ENCODE results near the gene IL17RA.
A peak's percentile ranks its signal among the peaks of the same experiment; 100 is the strongest.
"Not testable (repeated sequence)": the region's sequence is repeated elsewhere in the genome, so short reads cannot be mapped to it uniquely, and the experiment has no call there.

Gene IL17RA
- total RNA-seq, result 112 to 125 reads per million in 2 donors

- DNase-seq, result peak; percentile 80
Observed at GRCh38 chr22:17084554-17085276, at the start of gene IL17RA. Gene IL17RA, plus strand, starts transcription at chr22:17085000. Its CDS starts 92 bp downstream, at chr22:17085092.

GRCh38 chr22:17035246-17035645, 49.6 kb upstream of the IL17RA start:
- no peak for DNase-seq

- not testable (repeated sequence) for DNase-seq
Observed at GRCh38 chr22:17035976-17036841, 48.6 kb upstream of the IL17RA start.

- DNase-seq, result not testable (repeated sequence)
Observed at GRCh38 chr22:17036842-17037711, 47.7 kb upstream of the IL17RA start.

GRCh38 chr22:17043521-17043920, 41.3 kb upstream of the IL17RA start:
- DNase-seq, result no peak

GRCh38 chr22:17046566-17047348, 38.0 kb upstream of the IL17RA start:
- no peak for DNase-seq

GRCh38 chr22:17047656-17048055, 37.1 kb upstream of the IL17RA start:
- DNase-seq, result no peak

- no peak for DNase-seq
Observed at GRCh38 chr22:17056058-17056457, 28.7 kb upstream of the IL17RA start.

- DNase-seq, result no peak
Observed at GRCh38 chr22:17056807-17057206, 28.0 kb upstream of the IL17RA start.

- no peak for DNase-seq
Observed at GRCh38 chr22:17057959-17058814, 26.6 kb upstream of the IL17RA start.

- no peak for DNase-seq
Observed at GRCh38 chr22:17060126-17060525, 24.7 kb upstream of the IL17RA start.

GRCh38 chr22:17063411-17064106, 21.2 kb upstream of the IL17RA start:
- DNase-seq, result no peak

GRCh38 chr22:17064498-17065100, 20.2 kb upstream of the IL17RA start:
- no peak for DNase-seq

GRCh38 chr22:17065433-17065832, 19.4 kb upstream of the IL17RA start:
- no peak for DNase-seq

GRCh38 chr22:17072877-17073276, 11.9 kb upstream of the IL17RA start:
- DNase-seq, result no peak

- DNase-seq, result no peak
Observed at GRCh38 chr22:17074648-17075002, 10.2 kb upstream of the IL17RA start.

GRCh38 chr22:17077255-17077654, 7.5 kb upstream of the IL17RA start:
- no peak for DNase-seq

GRCh38 chr22:17079572-17079971, 5.2 kb upstream of the IL17RA start:
- DNase-seq, result no peak

- no peak for DNase-seq
Observed at GRCh38 chr22:17083255-17083654, 1.5 kb upstream of the IL17RA start.

- no peak for DNase-seq
Observed at GRCh38 chr22:17083811-17084441, 874 bp upstream of the IL17RA start.
